SH-SY5Y (cell line): ENCODE measurements around the gene SLC6A11.

ENCODE experiments used
- GATA2 ChIP-seq: IDR thresholded peaks from 2 replicates; pipeline ENCODE4 v1.6.1; 2011; ENCODE audit warnings: mild to moderate bottlenecking, low read depth, low read length
- GATA3 ChIP-seq: IDR thresholded peaks from 2 replicates; pipeline ENCODE4 v1.6.1; 2011; ENCODE audit warnings: low read depth, mild to moderate bottlenecking, low read length, moderate library complexity

DNA sequence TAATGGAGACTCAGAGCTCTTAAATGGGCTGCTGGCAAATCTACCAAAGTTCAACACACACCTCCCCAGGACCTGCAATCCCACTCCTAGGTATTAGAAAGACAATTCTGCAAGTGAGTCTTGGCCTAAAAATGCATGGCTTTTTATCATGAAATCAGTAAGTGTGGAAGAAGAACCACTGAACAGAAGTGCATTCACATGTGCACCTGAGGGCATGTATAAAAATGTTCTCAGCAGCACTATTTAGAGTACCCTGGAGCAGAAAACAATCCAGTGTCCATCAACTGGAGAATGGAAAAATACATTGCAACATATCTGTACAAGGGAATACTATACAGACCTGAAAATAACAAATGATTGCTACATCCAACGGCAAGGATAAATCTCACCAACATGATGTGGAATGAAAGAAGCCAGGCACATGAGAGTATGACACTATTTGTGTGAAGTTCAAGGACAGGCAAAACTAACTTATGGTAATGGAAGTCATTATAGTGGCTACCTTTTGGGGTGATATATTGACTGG lies 168.4 kb downstream of the SLC6A11 start:
- TF ChIP-seq GATA3 = no peak
- TF ChIP-seq GATA2 = no peak
